HFFc6 (cell line): ENCODE data around the gene MANF. TPM values are rescaled to one million over a fixed set of nuclear protein-coding genes. Genes with fewer than 3 reads are reported as not detected.

Experiments
- DNase-seq: peaks from one replicate; pipeline ENCODE4 v3.0.0-alpha.2; 2018
- H3K27ac Mint-ChIP-seq: 2 replicates; pipeline ENCODE4 v1.8.0; 2020; ENCODE audit warnings: mild to moderate bottlenecking, mixed read lengths
- H3K27me3 Mint-ChIP-seq: 2 replicates; pipeline ENCODE4 v1.8.0; 2021; ENCODE audit warnings: mild to moderate bottlenecking, moderate library complexity, mixed read lengths; ENCODE audit not compliant: insufficient read depth
- H3K36me3 Mint-ChIP-seq: 2 replicates; pipeline ENCODE4 v1.8.0; 2021; ENCODE audit warnings: low read depth, mixed read lengths
- H3K4me1 Mint-ChIP-seq: 2 replicates; pipeline ENCODE4 v1.8.0; 2020; ENCODE audit warnings: low read depth, mixed read lengths
- H3K4me3 Mint-ChIP-seq: 2 replicates; pipeline ENCODE4 v1.8.0; 2020; ENCODE audit warnings: mild to moderate bottlenecking, moderate library complexity, mixed read lengths
- H3K9me3 Mint-ChIP-seq: 2 replicates; pipeline ENCODE4 v1.8.0; 2020; ENCODE audit warnings: mild to moderate bottlenecking, mixed read lengths
- total RNA-seq, 6 experiments: library from RNA; stranded (reverse); fragmentation: NEBNext Ultra II Directional; extraction: Animal tissue kit (Norgen Biotek cat#: 25700); gene quantifications; 2 replicates in 1 of 6; 3 replicates in 5 of 6; pipeline ENCODE4 v1.2.3, GENCODE V29; 2021
- TF ChIP-seq, protein P1 (sequence below): fragments of 200-600 bp; sonication (generic); IDR thresholded peaks from 2 replicates; pipeline ENCODE4 v1.5.0; 2021; ENCODE audit warnings: antibody characterized with exemption, mild to moderate bottlenecking

The MANF gene
- total RNA-seq, 6 experiments from 2014 or later, result 157 to 196 (median 179) TPM

GRCh38 chr3:51354172-51354571 lies 30.9 kb upstream of the MANF start:
- TF ChIP-seq, protein P1, sequence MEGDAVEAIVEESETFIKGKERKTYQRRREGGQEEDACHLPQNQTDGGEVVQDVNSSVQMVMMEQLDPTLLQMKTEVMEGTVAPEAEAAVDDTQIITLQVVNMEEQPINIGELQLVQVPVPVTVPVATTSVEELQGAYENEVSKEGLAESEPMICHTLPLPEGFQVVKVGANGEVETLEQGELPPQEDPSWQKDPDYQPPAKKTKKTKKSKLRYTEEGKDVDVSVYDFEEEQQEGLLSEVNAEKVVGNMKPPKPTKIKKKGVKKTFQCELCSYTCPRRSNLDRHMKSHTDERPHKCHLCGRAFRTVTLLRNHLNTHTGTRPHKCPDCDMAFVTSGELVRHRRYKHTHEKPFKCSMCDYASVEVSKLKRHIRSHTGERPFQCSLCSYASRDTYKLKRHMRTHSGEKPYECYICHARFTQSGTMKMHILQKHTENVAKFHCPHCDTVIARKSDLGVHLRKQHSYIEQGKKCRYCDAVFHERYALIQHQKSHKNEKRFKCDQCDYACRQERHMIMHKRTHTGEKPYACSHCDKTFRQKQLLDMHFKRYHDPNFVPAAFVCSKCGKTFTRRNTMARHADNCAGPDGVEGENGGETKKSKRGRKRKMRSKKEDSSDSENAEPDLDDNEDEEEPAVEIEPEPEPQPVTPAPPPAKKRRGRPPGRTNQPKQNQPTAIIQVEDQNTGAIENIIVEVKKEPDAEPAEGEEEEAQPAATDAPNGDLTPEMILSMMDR, result no peak
- no peak overlapping the region for H3K4me3 Mint-ChIP-seq
- DNase-seq, result no peak
- H3K27me3 Mint-ChIP-seq, result peaks cover 18% of the 10 kb centered on the region
- no peaks in the 10 kb centered on the region for H3K4me1 Mint-ChIP-seq
- no peak overlapping the region for H3K27ac Mint-ChIP-seq
- no peaks in the 10 kb centered on the region for H3K36me3 Mint-ChIP-seq
- no peaks in the 10 kb centered on the region for H3K9me3 Mint-ChIP-seq

DNA sequence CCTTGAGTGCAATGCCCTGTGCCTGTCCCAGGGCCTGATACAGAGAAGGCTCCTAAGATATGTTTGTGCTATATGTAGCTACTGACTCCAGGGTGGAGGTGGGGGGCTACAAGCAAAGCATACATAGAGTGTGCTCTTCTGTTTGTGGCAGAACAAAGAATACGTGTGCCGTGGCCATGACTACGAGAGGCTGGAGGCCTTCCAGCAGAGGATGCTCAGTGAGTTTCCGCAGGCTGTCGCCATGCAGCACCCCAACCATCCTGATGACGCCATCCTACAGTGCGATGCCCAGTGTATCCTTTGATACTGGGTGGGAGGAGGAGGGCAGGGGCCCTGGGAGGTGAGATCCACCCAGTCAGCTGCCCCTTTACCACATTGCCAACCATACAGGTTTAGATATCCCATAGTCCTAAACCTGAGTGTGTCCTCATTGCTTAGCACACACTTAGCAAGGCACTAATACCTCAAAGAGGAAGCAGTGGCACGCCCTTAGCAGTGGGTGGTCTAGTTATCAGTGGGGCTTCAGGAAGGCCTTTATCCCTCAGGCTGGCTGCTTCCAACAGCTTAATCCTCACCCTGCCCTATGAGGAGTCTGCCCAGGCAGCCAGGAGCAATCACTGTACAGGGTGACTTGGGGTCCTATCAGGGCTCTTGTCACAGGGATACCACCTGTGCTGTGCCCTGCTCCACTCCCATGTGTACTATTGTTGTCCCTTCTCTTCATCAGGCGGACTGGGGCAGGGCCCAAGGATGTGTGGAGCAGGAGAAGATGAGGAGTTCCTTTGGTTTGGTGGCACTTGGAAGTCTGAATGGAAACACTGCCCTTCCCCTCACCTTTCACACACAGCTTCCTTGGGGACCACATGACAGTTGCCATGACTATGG lies 30.1 kb upstream of the MANF start:
- no peaks in the 10 kb centered on the region for H3K36me3 Mint-ChIP-seq

GRCh38 chr3:51355891-51356578 lies 29.1 kb upstream of the MANF start:
- H3K27me3 Mint-ChIP-seq, result peaks cover 20% of the 10 kb centered on the region
- TF ChIP-seq, protein P1, result no peak
- no peaks in the 10 kb centered on the region for H3K9me3 Mint-ChIP-seq
- DNase-seq, result no peak
- H3K4me3 Mint-ChIP-seq, result no peak overlapping the region
- H3K4me1 Mint-ChIP-seq, result no peaks in the 10 kb centered on the region
- no peaks in the 10 kb centered on the region for H3K36me3 Mint-ChIP-seq
- H3K27ac Mint-ChIP-seq, result no peak overlapping the region

More for the DNA sequence above, 30.1 kb upstream of the MANF start:
- no peak overlapping the region for H3K4me3 Mint-ChIP-seq
- no peak overlapping the region for H3K27ac Mint-ChIP-seq
- TF ChIP-seq, protein P1, result no peak
- DNase-seq, result no peak
- H3K9me3 Mint-ChIP-seq, result no peaks in the 10 kb centered on the region
- H3K4me1 Mint-ChIP-seq, result no peaks in the 10 kb centered on the region
- peaks cover 22% of the 10 kb centered on the region for H3K27me3 Mint-ChIP-seq

DNA sequence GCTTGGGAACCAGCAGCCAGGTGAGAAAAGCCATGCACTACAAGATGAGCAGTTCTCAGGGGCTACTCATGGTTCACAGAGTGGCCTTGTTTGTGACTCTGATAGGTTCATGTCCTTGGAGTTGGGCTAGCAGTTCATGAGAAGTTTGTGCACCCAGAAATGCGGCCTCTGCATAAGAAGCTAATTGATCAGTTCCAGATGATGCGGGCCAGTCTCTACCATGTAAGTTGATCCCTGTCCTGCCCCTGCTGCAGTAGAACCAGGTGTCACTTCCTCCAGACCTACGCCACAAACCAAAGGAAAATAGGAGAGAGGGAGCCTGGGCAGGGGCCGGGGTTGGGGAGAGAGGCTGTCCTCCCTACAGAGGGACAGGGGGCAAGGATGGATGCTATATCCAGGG lies 27.2 kb upstream of the MANF start:
- Mint-ChIP-seq H3K36me3 (no peaks in the 10 kb centered on the region), H3K9me3 (no peaks in the 10 kb centered on the region), H3K27ac (no peak overlapping the region), H3K4me3 (no peak overlapping the region), H3K27me3 (peaks cover 20% of the 10 kb centered on the region), H3K4me1 (no peaks in the 10 kb centered on the region)
- DNase-seq, result no peak
- TF ChIP-seq, protein P1, result no peak

DNA sequence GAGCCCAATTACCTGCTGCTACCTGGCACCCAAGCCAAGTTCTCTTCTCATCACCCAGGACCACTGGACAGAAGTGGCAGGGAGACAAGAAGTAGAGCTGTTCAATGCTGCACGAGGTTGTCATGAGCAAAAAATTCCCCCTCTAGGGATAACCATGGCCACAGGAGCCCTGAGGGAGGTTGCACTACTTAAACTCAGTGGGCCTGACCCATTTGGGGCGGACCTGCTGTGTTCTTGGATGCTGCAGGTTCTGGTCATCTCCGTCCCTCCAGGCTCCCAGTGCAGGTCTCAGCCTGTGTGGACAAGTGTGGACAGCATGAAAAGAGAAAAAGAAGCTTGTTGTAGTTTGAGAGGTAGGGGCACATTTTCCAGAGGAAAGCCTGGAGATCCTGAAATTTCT lies 26.1 kb upstream of the MANF start:
- Mint-ChIP-seq H3K4me3 (no peak overlapping the region), H3K4me1 (no peaks in the 10 kb centered on the region), H3K27me3 (peaks cover 17% of the 10 kb centered on the region), H3K9me3 (no peaks in the 10 kb centered on the region), H3K36me3 (no peaks in the 10 kb centered on the region), H3K27ac (no peak overlapping the region)
- TF ChIP-seq, protein P1, result no peak
- no peak for DNase-seq
